GM03348 (cell line): Measurements from ENCODE around the gene GALNT18.

Experiments
- DNase-seq: peaks from one replicate; pipeline ENCODE4 v3.0.0; 2012; ENCODE audit warnings: low spot score

The GALNT18 gene

DNA sequence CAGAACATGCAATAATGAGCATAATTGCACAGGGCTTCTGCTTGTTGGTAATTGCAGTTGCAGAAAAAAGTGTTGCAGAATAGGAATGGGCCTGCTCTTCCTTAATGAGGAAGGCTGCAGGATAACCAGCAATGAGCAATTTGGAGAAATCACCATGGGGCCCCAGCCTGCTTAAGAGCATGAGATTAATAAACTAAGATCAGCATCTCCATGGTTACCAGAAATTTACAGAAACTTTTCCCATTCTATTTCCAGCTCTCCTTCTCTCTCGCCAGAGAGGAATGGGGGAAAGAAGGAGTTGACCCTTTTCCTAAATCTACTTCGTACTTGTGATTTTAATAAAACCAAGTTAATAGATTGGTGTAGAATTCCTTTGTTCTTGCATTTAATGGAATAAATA, 187.8 kb downstream of the GALNT18 start:
- no peak for DNase-seq

DNA sequence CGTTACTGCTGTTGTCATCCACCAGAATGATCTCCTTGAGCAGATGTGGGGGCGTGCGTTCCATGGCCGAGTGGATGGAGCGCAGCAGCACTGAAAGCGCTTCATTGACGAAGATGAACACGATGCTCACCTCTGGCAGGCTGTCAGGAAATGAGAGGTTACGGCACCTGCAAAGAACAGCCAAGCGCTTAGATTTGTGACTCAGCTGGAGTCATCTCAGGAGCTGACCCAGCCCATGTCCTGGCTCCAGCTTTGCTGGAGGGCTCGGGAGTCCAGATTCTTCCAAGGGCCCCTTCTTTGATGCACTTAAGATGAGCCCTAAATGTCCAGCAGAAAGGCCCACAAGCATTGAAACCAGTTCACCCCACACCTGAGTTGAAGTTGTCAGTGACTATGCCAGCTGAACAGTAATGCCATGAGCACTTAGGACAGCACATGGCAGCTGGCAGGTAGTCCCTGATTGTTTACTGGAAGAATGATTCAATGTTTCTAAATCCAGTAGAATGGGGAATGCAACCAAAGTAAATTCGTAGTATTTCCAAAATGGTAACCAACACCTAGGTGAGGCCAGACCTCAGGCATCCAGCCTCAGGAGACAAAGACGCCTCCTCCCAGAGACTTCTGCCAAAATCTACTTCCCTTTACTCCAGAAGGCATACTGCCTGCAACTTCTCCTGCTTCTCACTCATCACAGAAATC, 189.0 kb downstream of the GALNT18 start:
- DNase-seq = no peak

DNA sequence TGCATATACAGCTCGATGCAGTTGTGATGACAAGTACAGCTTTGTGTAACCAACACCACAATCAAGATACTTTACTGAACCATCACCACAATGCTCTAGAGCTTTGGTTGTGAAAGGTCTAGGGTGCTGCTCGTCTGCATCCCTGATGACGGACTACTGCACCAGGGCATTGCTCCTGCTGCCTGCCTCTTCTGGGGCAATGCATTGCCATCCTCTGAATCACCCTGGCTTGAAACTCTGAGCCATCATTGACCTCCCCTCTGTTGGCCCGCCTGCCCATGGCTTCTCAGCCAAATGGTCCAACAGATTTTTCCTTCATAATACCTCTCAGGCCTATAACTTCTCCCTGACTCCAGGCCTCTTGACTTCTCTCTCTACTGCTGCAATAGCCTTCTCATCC, 191.4 kb downstream of the GALNT18 start:
- no peak for DNase-seq

DNA sequence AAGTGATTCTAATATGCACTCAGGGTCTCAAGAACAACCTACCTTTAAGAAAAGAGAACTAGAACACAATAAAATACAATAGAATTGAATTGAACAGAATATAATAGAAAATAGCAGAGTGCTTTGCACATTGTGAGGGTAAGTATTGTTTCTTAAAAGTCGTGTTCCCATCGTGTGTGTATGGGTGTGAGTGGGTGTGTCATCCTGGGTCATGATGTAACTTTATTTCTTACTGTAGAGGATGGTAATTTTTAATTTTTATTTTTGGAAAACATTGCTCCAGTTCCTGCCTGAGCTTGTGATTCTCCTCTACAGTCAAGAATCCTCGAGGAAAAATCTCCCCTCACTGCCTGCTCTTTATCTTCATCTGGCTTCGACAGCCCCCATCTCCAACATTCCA, 193.1 kb downstream of the GALNT18 start:
- DNase-seq = no peak

DNA sequence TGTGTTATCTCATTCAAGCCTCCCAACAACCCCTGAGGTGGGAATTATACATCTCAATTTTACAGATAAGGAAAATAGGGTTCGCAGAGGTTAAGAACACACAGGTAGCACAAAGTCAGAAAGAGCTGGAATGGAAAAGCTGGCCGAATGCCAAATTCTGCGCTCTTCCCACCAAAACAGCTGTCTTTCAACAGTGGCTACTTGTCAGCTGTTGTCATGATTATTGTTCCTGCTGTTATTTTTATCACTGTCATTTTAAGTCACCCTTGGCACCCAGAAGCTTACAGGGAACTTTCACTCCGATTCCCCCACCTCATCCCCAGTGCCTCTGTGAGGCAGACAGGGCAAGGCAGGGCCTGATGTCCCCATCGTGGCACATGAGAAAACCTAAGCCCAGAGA, 194.3 kb downstream of the GALNT18 start:
- DNase-seq = no peak

DNA sequence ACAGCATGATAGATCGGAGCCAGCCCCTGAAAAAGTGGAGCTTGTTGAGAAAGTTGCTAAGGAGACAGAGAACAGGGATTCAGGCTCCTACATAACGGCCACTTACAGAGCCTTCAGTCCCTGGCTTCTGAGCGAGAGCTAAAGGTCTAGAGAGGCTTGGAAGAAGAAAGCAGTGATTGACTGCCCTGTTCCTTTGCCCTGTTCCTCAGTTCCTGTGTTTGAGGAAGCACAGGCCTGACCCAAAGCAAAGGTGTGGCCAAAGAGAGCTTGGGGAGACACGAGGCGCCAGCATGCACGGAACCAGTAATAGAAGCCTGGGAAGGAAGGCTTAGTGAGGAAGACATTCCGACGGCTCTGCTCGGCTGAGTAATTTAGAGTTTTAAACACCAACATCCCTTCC, 194.7 kb downstream of the GALNT18 start:
- no peak for DNase-seq

DNA sequence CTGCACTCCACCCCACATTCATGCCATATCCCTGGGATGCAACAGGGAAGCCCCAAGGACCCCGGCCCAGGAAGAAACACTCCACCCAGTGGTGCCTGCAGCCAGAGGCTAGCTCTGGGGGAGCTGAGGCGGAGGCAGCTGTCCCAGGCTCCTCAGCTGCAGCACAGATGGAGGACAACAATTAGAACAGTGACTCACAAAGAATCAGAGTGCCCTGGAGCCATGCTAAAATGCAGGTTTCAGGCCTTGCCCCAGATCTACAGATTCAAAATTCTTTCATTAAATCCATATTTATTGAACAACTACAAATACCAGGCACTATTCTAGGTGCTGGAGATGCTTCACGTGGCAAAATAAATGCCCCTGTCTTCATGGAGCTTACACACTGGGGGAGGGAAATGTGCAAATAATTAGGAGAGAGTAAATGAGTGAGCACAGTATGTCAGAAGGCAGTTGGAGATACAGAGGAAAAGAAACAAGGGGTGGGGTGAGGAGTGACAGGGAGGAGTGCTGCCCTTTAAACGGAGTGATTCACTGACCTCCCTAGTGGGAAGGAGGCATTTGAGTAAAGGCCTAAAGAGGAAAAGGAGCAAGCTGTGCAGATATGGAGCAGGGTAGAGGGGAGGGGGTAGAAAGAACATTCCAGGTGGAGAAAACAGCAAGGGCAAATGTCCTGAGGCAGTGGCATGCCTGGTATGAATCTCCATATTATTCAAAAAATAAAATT, 195.4 kb downstream of the GALNT18 start:
- peak; percentile 20 for DNase-seq

DNA sequence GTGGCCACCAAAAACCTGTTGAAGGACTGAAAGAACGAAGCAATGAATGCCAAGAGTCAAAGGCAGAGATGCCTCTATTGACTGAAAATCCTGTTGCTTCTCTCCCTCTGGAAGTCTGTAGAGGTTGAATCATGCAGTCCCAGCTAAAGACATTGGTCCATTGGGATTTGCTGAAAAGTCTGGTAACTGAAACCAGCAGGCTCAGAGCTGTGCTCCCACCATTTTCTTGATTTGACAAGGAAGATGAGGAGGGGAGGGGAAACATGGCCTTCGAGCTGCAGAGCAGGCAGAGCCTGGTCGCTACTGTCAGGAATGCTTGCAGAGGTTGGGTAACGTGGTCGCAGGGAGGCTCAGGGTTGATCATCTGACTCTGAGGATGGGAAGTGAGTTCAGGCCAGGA, 196.0 kb downstream of the GALNT18 start:
- no peak for DNase-seq

DNA sequence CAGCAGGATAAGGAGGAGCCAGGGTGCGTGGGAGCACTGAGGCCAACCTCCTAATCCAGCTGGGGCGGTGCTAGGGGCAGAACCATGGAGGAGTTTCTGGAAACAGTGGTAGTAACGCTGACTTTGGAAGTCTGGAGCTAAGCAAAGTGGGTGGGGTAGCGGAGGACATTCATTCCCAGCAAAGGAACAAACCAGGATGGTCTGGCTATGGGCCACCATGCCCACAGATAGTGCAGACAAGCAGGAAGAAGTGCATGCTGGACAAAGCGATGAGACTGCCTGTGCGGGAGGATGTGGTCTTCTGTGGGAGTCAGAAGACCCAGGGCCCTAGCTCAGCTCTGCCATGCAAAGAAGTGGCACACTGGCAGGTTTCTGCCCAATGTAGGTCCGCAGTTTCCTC, 197.1 kb downstream of the GALNT18 start:
- no peak for DNase-seq

DNA sequence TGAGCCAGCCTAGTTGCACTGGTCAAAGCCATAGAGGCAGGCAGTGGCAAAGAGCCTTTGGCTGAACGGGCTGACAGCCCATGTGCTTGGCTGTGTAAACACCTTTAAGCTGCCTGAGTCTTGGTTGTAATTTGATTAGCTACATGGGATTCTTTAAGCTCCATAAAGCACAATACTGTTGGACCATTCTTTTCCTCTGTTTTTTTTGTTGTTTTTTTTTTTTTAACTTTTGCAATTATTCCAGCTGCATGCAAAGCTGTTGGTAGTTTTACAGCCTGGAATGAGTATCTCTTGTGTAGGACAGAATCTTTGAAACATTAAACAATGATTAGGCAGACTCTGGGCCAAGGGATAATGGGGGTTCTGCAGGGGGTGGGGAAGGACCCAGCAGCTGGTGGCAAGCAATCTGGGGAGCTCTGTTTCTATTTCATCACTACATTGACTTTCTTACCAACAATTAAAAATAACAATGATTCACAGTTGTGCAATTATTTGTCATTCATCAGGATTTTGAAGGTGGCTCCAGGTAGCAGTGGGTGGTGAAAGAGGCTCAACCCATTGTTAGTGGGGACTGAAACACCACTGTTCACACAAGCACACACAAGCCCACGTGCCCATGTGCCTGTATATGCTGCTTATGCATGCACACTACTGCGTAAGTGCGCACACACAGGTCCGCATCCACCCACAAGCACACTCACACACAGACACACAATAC, 199.2 kb downstream of the GALNT18 start:
- DNase-seq = no peak

DNA sequence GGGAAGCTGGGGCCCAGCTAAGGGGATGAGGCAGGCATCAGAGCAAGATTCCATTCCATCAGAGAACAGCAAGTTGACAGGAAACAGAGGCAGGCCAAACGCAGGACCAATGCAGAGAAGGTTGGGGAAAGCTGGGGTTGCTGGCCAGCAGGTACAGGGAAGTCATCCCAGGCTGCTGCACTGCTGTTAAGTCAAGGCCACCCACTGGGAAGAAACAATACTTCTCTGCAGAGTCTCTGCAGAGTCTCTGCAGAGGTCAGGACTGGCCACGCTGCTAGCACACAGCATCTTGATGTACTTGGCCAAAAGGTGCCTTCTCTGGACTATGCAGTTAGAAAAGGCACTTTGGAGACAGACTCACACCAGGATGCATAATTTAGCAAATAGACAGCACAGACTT, 200.3 kb downstream of the GALNT18 start:
- DNase-seq = no peak

DNA sequence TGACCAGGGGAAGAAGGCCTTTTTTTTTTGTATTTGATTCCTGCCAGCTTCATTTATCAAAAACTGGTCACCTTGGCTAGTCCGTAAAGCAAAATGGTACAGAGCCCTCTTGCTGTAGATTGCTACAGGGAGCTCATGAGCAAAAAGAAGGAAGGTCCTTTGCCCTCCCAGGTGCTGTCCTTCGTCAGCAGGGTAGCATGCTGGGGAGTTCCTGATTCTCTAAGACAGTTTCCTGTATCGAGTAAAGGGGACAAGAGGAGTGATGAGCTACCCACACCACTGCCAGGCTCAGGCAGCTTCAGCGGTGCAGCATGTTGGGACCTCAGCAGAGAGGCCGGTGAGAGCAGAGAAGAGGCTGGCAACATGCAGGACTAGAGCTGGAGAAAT, 200.9 kb downstream of the GALNT18 start:
- DNase-seq = no peak

DNA sequence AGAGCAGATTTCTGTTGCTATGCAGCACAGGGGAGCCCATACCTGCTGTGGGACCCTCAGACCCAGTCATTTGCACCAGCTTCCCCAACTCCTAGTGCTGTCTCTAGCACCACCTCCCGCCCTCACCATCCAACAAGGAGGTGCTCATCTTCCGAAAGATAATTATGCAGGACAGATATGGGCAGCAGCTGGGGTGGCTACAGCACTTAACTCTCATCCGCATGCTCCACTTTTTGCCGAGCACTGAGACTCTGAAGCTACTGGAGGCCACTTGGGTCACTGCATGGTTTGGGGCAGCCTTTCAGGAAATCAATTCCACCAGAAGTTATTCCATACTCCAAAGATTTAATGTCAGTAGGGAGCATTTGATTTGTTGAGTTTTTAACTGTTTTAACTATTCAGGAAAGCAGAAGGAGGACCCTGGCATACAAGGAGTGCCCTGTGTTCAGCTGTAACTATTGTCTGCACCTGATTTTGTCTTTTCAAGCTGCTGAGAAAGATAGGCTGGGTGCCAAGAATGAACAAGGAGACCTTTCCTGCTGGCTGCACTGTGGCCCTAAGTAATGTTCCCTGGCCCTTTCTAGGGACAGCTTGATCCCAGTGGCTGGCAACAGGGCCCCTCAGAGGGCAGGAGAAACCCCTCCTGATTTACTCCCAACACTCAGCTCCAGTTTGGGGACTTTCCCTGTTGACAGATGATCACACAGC, 201.5 kb downstream of the GALNT18 start:
- DNase-seq = no peak

DNA sequence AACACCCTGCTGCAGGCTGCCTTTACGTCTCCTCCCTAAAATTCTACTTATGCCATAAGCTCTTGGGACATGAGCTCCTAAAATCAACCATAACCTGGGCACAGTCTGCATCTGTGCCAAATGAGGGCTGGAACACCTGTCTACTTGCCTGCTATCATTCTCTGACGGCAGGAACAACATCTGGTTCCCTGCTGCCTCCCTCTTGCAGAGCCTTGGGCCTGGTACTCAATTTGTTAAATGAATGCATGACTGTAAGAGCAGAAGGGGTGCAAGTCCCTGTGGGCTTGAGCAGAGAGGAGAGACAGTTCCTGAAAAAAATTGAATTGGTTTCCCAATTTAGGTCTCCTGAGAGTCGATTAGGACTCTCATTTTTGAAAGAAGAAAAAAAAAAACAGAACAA, 202.1 kb downstream of the GALNT18 start:
- DNase-seq = no peak

DNA sequence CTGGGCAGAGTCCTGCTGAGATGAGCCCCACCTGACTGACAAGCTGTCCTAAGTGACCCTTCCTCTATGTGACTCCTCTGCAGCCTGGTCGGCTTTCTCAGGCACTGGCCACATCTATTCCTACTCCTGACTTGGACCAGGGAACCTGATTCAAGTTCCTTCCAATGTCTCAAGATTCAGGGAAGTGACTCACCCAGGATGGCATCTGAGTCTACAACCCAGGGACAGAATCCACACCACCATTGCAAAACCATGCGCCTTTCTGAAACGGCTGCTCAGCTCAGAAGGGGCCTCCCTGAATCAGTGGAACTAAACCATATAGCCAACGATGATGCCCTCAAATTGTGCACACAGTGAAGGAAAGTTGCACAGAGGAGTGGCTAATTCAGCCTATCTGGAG, 204.9 kb downstream of the GALNT18 start:
- peak; percentile 51 for DNase-seq

DNA sequence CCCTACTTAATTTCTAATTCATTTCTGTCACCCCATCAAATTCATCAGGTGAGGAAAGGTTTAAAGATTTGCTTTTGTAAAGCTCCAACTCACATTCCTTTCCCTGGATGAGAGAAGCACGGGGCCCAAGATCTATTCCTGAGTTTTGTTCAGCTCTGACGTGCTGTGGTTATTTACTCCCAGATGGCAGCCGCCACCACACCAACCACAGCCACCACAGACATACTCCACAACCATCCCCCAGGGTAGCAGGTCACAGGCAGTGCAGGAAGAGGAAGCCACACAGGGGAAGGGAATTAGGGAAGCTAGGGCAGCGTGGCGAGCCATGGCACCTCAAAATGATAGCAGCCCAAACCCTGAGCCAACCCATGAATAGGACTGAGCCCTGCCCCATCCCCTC, 205.3 kb downstream of the GALNT18 start:
- no peak for DNase-seq

DNA sequence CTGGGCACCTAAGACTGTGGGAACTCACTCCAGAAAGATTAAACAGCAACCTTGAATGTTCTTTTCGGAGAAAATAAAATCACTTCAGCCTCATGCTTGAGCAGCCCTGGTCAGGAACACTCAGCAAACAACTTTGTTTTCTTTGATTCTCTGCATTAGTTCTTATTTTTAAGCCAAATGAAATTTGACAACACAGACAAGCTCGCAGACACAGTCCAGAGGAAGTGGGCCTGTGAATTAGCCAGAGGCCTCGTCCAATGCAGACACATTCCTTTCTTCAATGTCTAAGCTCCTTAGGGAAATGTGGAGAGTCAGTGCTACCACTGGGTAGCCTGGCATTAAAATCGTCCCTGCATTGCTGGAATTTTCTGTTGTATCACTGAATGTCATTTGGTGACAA, 205.9 kb downstream of the GALNT18 start:
- peak; percentile 26 for DNase-seq

DNA sequence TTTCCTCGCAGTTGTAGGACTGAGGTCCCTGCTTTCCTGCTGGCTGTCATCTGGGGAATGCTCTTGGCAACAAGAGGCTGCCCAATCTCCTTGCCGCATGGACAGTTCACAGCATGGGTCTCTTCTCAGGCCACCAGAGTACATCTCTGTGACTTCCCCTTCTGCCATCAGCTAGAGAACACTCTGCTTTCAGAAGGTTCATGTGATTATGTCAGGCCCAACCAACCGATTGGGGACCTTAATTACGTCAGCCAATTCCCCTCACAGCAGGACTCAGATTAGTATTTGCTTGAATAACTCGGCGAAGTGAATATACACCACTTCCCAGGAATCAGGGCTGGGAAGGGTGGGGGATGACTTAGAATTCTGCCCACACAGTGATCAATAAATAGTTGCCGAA, 206.8 kb downstream of the GALNT18 start:
- DNase-seq = no peak

DNA sequence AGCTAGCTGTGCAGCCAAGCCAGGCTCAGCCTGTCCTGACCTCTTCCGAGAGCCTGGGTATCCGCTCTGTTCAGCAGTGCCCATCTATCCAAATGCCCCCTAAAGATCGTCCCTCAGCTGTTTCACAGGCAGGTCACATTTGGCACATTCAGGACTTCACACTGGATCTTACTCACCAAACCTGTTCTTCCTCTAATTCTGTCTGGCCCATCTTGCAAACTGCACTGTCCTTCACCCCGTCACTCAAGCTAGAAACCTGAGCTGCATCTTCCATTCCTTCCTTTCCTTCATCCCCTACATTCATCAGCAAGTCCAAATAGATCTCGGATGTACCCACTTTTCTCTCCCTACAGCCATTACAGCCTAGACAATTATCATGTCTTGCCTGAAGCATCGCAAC, 208.0 kb downstream of the GALNT18 start:
- no peak for DNase-seq

DNA sequence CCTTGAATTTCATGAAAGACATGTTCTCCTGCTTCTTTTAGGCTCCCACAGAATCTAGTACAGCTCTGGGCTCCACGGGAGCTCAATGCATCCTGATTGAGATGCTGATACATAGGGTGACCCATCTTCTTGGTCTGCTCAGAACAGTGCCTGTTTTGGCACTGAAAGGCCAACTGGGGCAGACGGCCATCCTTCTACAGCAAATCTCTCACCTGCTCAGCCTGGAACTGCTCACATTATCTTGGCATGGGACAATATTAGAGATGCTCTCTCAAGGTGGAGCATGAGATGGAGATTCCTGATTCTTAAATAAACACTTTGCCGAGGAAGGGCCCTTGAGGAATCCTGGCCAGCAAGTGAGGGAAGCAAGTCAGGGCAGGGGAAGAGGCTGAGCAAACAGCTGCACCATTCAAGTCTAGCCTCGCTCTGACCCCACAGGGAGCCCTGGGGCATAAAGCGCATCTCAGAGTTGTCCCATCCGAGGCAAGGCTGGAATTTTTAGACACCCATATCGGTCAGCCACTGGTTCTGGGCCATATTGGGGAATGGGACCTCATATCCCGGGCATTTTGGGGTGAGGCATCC, 210.3 kb downstream of the GALNT18 start:
- no peak for DNase-seq

DNA sequence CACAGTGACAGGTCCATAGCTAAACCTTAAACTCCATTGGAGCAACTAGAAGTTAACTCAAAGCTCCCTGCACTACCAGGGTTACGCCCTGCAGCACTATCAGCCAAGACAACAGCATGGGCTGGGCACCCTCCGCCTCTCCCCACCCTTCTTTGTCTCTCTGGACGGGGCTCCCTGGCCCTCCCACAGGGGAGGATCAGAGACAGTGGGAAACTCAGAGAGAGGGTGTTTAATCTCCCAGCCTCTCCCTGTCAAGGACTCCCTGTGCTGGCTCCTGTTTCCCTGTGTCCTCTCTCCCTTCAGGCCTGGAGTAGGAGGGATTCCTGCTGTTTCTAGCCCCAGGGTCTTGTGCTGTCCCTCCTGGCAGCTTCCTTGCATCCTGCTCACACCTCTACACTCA, 211.9 kb downstream of the GALNT18 start:
- DNase-seq = no peak

DNA sequence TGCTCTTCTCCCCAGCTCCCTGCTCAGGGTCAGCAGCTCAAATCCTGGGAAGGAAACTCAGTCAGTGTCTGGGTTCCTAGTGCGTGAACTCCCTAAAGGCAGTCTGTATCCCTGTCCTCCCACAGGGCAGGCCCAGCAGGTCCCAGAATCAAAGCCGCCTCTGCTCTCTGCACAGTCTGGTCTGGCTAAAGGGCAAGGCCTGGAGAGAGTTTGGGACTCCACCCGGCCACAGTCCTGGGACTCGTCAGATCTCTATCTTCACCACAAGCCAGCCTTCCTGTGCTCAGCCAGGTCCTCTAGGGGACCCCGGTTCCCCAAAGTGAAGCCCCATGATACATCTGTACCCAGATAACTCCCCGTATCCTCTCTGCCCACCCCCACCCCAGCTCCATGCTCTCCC, 212.6 kb downstream of the GALNT18 start:
- DNase-seq = no peak
